Esophagus squamous epithelium (tissue), 5 donors: Measurements from ENCODE around the gene ADGRD1. TPM values are rescaled to one million over a fixed set of nuclear protein-coding genes. Genes with fewer than 3 reads are reported as not detected.

Experiments
- DNase-seq: peaks from one replicate; lab custom pipeline; 2025; lab: John Stamatoyannopoulos, UW
- H3K27ac ChIP-seq, 4 donors: fragments of 200-600 bp; sonication (generic); one replicate each; pipeline ENCODE4 v1.5.1; 2016 to 2019; ENCODE audit warnings: mild to moderate bottlenecking in 1 of 4
- H3K27me3 ChIP-seq, 4 donors: fragments of 200-600 bp; sonication (generic); 1 replicate in 3 of 4; 2 replicates in 1 of 4; pipeline versions ENCODE4 v1.5.1 to v1.6.0; 2017 to 2021; ENCODE audit warnings: antibody characterized with exemption in 1 of 4
- H3K36me3 ChIP-seq, 3 donors: fragments of 200-600 bp; sonication (generic); one replicate each; pipeline ENCODE4 v1.5.1; 2016 to 2019
- H3K4me1 ChIP-seq, 3 donors: fragments of 200-600 bp; sonication (generic); one replicate each; pipeline ENCODE4 v1.5.1; 2017 to 2019
- H3K4me3 ChIP-seq, 4 donors: fragments of 200-600 bp; sonication (generic); 1 replicate in 3 of 4; 2 replicates in 1 of 4; pipeline ENCODE4 v1.5.1; 2016 to 2019; ENCODE audit warnings: mild to moderate bottlenecking in 2 of 4, moderate library complexity in 1 of 4
- H3K9me3 ChIP-seq, 3 donors: fragments of 200-600 bp; sonication (generic); one replicate each; pipeline ENCODE4 v1.5.1; 2016 to 2019
- CTCF ChIP-seq, 6 experiments: fragments of 450-650 bp in 4 of 6; fragments of 200-600 bp in 2 of 6; sonication (generic) in 2 of 6; IDR thresholded peaks; one replicate each; pipeline ENCODE4 v1.5.1; 2016 to 2019; ENCODE audit warnings: antibody characterized with exemption in 6 of 6, mild to moderate bottlenecking in 4 of 6, moderate library complexity in 4 of 6
- POLR2A ChIP-seq, 4 donors: fragments of 450-650 bp; IDR thresholded peaks; one replicate each; pipeline ENCODE4 v1.6.1; 2017; ENCODE audit warnings: antibody characterized with exemption in 4 of 4, mild to moderate bottlenecking in 4 of 4, moderate library complexity in 3 of 4
- WGBS, 2 donors: methylation state at CpG; one replicate each; pipeline ENCODE4 v1.1.5; 2018; 5-methylcytosine and 5-hydroxymethylcytosine counted together
- intact Hi-C: fragments of 100-400 bp; cut with DNase I; formaldehyde crosslinking; loops from one replicate; pipeline ENCODE4 v1.15.0; 2022
- total RNA-seq, 4 donors: library from RNA; depleted of rRNA; stranded (reverse); fragments of >200 nt; gene quantifications; one replicate each; pipeline ENCODE4 v1.1.0, GENCODE V29; 2016
- donor health status: DM: yes; HTN: yes; CAD: no.

Gene ADGRD1
- total RNA-seq, 4 donors from 2014 or later = 2.2 to 28.2 (median 8.8) TPM

GRCh38 chr12:131136539-131136872 lies 182.8 kb downstream of the ADGRD1 start:
- Histone ChIP-seq H3K4me3 (no peak overlapping the region), H3K27ac (no peak overlapping the region), H3K36me3 (no peaks in the 10 kb centered on the region), H3K9me3 (no peaks in the 10 kb centered on the region), H3K27me3 (peaks cover 0 to 18% (median 0%) of the 10 kb centered on the region in 4 donors), H3K4me1 (peaks cover 7 to 11% (median 8%) of the 10 kb centered on the region in 3 donors)
- intact Hi-C loops = no loop called here
- DNase-seq = no peak
- WGBS, 2 donors = 64 to 82% methylated on average over 7 to 11 of the region's 13 CpGs
- no peak for TF ChIP-seq POLR2A (IDR thresholded peaks at IDR 0.05)
- TF ChIP-seq CTCF (IDR thresholded peaks at IDR 0.05) = no peak

GRCh38 chr12:131137009-131137835 lies 183.5 kb downstream of the ADGRD1 start:
- 67 to 79% methylated on average over 4 to 5 of the region's 25 CpGs for WGBS, 2 donors
- Histone ChIP-seq H3K9me3 (no peaks in the 10 kb centered on the region), H3K4me3 (no peak overlapping the region), H3K27ac (no peak overlapping the region), H3K36me3 (no peaks in the 10 kb centered on the region), H3K4me1 (peaks cover 1 to 4% (median 4%) of the 10 kb centered on the region in 3 donors), H3K27me3 (peaks cover 0 to 18% (median 0%) of the 10 kb centered on the region in 4 donors)
- DNase-seq = no peak
- no peak for TF ChIP-seq POLR2A (IDR thresholded peaks at IDR 0.05)
- TF ChIP-seq CTCF (IDR thresholded peaks at IDR 0.05) = no peak
- intact Hi-C loops = no loop called here

- no peak overlapping the region for H3K27ac ChIP-seq
- no peak overlapping the region for H3K4me3 ChIP-seq
- TF ChIP-seq CTCF (IDR thresholded peaks at IDR 0.05) (peak in 1 of 6 experiments; percentile 7), POLR2A (IDR thresholded peaks at IDR 0.05) (no peak)
- 31 to 37% methylated on average over 9 to 21 of the region's 28 CpGs for WGBS, 2 donors
- intact Hi-C loops = no loop called here
- peaks cover 0 to 18% (median 0%) of the 10 kb centered on the region in 4 donors for H3K27me3 ChIP-seq
- H3K36me3 ChIP-seq = no peaks in the 10 kb centered on the region
- no peaks in the 10 kb centered on the region for H3K4me1 ChIP-seq
- no peaks in the 10 kb centered on the region for H3K9me3 ChIP-seq
- DNase-seq = no peak
Observed at GRCh38 chr12:131137836-131138637, 184.3 kb downstream of the ADGRD1 start.

- 81 to 100% methylated on average over 1 to 7 of the region's 34 CpGs for WGBS, 2 donors
- intact Hi-C loops = no loop called here
- no peaks in the 10 kb centered on the region for H3K9me3 ChIP-seq
- no peak overlapping the region for H3K4me3 ChIP-seq
- DNase-seq = no peak
- no peaks in the 10 kb centered on the region for H3K36me3 ChIP-seq
- TF ChIP-seq CTCF (IDR thresholded peaks at IDR 0.05) = no peak
- no peak for TF ChIP-seq POLR2A (IDR thresholded peaks at IDR 0.05)
- peaks cover 0 to 13% (median 0%) of the 10 kb centered on the region in 4 donors for H3K27me3 ChIP-seq
- H3K27ac ChIP-seq = no peak overlapping the region
- H3K4me1 ChIP-seq = no peaks in the 10 kb centered on the region
Observed at GRCh38 chr12:131138638-131139362, 185.1 kb downstream of the ADGRD1 start.
